GM20431 (cell line): ENCODE results near the gene MBTPS1.

Experiments used
- in situ Hi-C: fragments of 300-500 bp; cut with MseI, MboI; formaldehyde crosslinking; loops from one replicate; pipeline ENCODE4 v1.15.0; 2020; ENCODE audit warnings: low sequenced_read_pairs; ENCODE audit not compliant: unreplicated experiment

The MBTPS1 gene

DNA sequence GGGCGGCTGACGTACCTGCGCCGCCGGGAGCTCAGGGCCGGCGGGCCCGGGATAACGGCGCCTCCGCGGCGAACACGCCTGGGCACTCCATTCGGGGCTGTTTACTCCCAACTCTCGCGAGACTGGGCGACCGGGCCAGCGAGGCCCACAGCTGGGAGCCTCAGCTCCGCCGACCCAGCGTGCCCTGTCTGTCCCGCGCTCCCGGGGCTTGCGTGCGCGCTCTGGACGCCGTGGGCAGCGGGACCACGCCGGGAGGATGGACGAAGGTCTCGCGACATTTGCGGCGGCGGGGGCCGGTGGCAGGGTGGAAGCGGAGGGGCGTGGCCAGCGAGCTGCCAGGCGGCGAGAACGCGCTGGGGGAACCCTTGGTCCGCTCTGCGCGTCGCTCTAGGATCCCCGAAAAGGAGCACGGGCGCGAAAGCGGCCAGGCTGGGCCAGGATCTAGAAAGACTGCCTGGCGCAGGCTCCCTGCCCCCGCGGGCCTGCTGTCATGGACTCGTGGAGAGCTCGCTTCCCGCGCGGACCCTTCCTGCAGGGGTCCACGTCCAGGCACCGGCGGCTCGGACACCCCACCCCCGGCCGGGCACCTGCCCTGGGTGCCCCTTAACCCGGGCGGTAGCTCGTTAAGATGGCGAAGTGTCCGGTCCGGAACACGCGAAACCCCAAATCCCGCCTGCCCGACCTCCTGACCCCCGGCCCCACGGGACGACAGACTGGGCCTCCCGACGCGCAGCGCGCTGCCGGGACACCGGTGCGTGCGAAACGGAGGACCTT, at the start of gene MBTPS1:
Gene MBTPS1 (minus strand): TSS at position 223 of the 774 bp plus-strand sequence. CDS start 15,159 bp downstream, outside the sequence.
- in situ Hi-C loops: no loop called here

DNA sequence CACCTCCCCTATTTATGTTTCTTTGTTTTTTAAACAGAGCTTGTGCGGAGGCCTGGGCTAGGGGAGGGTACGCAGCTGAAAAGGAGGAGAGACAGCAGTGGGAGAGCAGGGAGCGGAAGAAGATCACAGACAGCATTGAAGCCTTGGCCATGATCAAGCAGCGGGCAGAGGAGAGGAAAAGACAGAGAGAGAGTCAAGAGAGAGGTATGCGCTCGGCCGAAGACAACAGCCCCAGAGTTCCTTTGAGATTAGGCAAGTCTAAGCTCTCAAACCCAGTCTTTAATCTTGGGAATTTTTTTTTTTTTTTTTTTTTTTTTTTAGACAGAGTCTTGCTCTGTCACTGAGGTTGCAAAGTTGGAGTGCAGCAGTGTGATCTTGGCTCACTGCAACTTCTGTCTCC, 49.0 kb upstream of the MBTPS1 start:
- in situ Hi-C loops: no loop called here

DNA sequence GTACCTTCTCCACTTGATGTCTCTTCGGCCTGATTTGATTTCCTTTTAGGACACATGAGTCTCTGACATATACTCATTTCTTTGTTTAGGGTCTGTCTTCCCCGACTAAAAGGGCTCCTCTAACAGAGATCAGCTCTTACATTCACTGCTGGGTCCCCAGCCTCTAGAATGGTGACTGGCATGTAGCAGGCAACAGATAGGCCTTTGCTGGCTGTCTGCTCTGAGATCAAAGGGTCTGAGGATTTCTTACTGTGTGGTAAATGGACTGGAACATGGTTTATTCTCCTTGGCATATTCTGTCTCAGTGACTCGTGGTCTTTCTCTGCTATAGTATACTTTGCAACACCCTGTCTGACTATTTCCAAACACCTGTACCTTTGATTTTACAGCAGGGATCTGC, 45.1 kb upstream of the MBTPS1 start:
- in situ Hi-C loops: no loop called here

DNA sequence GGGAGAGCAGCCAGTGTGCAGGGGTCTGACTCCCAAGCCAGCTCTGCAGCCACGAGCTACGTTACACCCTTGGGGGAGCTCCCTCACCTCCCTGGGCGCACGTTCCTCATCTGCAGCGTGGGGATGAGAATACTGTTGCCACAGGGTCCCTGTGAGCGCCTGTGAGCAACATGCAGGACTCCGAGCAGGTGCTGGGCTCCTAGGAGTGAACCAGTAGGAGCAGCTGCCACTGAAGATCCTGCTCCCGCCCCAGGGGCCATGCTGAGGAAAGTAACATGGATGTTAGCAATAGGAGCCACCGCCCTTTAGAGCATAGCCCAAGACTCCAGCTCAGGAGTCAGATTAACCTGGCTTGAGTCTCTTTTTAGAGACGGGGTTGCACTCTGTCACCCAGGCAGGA, 44.3 kb upstream of the MBTPS1 start:
- in situ Hi-C loops: no loop called here

DNA sequence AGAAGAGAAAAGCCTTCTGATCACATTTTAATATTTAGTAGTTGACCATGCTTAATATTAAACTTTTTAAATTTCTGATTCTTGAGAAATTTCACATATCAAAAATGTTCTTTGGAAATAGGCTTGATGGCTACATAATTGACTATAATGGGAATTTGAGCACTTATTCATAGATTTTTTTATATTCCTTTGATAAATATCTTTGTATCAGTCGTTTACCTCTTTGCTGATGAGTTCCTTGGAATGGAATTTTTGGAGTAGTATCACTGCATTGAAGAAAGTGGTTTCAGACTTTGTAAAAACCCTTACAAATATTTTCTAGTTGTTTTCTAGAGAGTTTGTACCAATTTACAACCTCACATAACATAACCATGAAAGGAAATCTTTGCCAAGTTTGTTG, 43.1 kb upstream of the MBTPS1 start:
- in situ Hi-C loops: no loop called here

DNA sequence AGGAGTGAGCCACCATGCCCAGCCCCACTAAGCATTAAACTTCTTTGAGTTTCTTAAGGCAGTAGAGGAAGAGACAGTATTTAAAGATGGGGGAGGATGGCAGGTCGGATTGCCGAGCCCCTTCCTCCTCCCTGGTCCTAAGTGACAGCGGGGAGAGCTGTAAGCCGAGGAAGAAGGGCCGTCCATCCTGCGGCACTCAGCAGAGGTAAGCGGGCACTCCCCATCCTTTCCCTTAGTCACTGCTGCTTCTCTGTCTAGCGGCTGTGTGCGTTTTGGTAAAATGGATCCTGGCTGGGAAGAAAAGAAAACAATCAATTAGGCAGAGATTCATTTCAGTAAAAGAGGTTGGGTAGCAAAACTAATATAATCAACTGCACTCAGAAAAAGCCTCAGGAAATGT, 42.3 kb upstream of the MBTPS1 start:
- in situ Hi-C loops: no loop called here

DNA sequence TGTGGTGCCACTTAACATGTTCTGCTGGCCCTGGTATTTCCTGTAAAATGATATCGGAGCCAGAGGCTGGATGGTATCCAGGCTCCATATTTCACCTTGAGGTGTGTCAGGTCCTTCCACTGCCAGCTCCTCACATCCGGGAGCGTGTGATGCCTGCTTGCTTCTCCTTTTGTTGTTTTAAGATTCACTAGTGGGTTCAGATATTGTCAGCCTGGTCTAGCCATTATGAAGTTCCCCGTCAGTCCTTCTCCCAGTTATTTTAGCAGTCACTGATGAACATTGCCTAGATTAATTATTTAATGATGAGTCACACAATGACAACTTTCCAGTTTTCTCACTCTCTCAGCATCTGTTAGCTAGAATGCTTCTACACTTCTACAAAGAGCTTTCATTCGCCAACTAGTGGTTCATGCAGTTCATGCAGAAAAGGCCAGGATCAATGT, 39.6 kb upstream of the MBTPS1 start:
- in situ Hi-C loops: no loop called here

DNA sequence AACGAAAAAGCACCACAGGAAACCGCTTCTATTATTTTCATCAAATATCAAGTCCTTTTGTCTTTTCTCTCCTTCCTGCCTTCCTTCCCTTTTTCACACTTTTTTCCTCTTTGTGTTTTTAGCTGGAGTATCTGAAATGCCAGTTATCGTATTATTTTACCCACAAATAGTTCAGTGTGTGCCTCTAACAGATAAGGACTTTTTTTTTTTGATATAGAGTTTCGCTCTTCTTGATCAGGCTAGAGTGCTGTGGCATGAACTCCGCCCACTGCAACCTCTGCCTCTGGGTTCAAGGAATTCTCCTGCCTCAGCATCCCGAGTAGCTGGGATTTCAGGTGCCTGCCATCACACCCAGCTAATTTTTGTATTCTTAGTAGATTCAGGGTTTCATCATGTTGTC, 39.0 kb upstream of the MBTPS1 start:
- in situ Hi-C loops: no loop called here

DNA sequence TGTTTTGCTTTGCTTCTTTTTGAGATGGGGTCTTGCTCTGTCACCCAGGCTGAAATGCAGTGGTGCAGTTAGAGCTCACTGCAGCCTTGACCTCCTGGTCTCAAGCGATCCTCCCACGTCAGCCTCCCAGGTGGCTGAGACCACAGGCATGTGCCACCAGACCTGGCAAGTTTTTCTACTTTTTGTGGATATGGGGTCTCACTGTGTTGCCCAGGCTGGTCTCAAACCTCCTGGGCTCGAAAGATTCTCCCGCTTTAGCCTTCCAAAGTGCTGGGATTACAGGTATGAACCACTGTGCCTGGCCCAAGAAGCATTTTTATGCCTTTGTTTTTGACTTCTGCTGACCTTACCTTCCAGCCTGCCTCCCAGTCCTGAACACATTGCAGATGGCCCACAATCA, 38.5 kb upstream of the MBTPS1 start:
- in situ Hi-C loops: no loop called here

DNA sequence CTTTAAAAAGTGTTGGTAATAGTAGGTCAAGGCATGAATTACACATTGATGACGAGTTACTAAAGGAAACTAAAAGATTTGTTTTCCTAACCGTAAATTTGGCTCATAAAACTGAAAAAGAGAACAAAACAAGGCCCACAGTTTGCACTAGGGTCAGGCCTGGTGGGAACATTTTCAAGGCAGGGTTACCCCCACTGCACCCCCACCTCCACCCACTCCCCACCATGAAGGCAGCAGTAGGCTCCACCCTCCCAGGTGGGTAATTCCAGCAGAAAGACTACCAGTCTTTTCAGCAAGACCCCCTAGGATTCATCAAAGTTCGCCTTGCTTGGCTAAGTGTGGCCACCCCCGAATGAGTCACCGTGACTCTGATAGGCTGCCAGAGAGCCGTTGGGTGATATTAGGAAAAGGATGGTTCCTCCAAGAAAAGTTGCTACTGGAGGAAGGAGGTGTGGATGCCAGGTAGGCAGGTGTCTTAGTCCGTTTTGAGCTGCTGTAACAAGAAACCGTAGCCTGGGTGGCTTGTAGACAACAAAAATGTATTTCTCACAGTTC, 37.0 kb upstream of the MBTPS1 start:
- in situ Hi-C loops: no loop called here

DNA sequence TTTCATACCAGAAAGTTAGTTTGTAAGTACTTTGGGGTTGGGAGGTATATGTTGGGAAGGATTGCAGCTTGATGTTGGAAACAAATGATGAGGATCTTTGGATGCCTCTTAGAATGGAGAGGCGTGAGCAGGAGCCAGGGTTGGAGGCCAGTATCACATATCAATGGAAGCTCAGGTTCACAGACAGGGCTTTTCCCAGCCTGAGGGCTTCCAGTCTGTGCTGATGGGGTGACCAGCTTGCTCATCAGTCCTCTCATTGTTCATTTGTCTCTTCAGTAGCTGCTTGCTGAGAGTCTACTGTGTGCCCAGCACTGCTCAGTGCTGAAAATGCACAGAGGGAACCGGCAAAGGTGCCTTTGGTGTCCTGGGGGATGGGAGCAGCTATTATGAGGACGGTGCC, 34.2 kb upstream of the MBTPS1 start:
- in situ Hi-C loops: no loop called here

DNA sequence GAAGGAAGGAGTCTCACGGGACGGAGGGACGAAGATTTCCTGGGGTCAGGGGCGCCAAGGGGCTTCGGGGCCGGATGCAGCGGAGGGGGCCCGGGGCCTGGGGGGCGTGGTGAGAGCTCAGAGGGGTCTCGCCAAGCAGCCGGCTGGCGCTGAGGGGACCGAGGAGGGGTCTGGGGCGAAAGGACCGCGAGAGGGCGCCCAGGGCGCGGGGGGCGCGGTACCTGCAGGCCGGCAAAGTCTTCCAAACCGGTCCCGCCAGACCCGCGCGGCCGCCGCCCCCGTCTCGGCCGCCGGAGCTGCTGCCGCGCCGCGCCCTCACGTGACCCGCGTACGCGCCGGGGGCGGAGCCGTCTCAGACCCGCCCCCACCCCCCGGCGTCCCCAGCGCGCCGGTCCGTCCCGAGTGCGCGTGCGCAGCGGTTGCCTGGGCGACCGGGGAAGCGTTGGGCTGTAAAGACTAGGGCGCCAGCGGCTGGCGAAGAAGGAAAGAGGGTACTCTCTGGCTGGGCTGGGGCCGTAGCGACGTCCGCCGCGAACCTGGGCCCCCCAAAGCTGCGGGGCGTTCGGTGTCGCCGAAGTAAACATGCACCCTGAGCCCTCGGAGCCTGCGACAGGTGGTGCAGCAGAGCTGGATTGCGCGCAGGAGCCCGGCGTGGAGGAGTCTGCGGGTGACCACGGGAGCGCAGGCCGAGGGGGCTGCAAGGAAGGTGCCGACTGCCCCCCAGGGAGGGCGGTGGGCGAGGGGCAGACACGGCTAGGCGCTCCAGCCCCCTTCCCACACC, 28.3 kb upstream of the MBTPS1 start, which contains the start of the genes DNAAF1 and HSDL1:
Gene DNAAF1 (plus strand): TSS at position 450 of the 781 bp plus-strand sequence. CDS start 133 bp downstream, at position 583.
Gene HSDL1 (minus strand): TSS at position 319 of the 781 bp plus-strand sequence. CDS start 13,856 bp downstream, outside the sequence.
- in situ Hi-C loops: no loop called here

DNA sequence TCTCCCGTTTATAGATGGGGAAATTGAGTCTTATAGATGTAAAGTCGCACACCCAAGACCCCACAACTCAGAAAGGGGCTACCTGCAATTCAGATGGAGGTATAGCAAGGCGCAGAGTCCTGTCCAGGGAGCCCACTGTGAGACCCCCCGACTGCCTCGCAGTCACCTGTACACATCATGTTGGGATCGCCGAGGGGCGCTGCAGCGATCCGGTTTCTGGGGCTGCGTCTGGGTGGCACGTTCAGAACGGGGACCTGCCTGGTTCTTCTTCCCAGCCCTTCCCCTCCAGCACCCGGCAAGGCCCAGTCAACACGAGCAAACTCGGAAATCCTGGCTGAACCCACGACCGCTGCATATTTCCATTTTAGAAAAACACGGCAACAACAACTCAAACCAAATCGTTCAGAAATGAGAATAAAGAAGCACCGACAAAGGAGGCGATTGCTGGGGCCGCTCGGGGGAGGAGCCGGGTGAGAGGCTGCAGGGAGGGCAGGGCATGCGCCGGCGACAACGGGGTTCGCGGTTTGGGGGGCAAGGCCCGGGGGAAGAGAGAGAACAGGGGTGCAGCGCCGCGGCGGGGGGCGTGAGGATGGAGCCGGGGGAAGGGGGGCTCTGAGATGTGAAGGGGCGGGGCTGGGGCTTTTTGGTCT, 27.6 kb upstream of the MBTPS1 start:
- in situ Hi-C loops: no loop called here

DNA sequence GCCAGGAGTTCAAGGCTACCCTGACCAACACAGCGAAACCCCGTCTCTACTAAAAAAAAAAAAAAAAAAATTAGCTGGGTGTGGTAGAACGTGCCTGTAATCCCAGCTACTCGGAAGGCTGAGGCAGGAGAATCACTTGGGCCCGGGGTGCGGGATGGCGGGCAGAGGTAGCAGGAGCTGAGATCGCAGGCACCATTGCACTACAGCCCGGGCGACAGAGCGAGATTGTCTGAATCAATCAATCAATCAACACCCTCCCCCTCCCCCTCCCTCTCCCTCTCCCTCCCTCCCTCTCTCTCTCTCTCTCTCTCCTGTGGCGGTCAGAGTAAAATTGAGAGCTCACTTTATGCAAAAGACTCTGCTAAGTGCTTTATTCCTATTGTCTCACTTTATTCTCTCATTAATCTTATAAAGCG, 27.1 kb upstream of the MBTPS1 start:
- in situ Hi-C loops: no loop called here

DNA sequence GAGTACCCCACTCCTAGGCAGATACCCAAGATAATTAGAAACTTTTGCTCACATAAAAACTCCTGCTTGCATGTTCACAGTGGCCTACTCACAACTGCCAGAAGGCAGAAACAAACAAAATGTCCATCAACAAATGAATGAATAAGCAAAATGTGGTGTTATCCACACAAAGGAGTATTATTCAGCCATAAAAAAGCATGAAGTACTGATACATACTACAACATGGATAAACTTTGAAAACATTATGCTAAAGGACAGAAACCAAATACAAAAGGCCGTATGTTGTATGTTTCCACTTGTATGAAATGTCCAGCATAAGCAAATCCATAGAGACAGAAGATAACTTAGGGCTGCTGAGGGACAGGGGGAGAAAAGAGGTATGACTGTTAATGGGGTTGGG, 26.3 kb upstream of the MBTPS1 start:
- in situ Hi-C loops: no loop called here

DNA sequence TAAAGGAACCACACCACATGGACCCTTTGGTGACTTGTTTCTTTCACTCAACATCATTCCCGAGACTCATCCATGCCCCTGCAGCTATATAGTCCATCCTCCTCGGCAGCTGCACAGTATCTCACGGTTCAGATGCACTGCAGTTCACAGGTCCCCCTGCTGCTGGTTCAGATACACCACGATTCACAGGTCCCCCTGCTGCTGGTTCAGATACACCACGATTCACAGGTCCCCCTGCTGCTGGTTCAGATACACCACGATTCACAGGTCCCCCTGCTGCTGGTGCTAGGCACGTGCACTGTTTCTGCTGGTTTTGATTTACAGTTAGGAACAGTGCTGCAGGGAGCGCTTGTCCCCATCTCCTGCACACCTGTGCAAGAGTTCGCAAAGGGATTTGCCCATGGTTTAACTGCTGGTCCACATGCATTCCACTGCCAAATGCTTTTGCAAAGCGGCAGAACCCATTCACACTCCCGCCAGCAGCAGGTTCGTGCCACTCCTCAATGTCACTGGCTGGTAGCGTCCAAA, 24.5 kb upstream of the MBTPS1 start:
- in situ Hi-C loops: no loop called here

DNA sequence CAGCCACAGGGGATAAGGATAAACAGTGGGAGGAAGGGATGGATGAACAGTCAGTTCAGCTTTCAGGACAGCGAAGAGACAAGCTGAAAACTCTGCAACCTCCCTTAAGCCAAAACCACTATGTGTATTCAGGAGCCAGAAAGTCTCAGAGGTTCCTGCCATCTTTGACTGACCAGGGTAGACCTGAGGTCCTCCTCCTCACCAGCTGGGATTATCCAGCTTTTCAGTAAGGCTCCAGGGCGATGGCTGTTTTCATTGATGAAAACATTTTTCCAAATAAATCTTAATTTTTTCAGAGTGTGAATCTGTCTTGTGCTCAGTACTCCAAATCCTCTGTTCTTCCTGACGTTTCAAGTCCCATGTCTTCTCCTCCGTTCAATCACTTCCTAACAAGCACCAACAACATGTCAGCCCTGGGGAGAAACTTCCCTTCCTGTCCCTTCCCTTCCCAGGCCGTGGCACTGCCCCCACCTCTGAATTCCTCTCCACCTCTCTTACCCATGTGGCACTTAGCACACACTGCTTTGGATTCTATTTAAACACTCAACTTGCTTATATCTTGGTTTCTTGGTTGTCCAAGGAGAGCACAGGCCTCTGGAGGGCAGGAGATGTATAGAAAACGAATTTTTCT, 23.0 kb upstream of the MBTPS1 start:
- in situ Hi-C loops: no loop called here

DNA sequence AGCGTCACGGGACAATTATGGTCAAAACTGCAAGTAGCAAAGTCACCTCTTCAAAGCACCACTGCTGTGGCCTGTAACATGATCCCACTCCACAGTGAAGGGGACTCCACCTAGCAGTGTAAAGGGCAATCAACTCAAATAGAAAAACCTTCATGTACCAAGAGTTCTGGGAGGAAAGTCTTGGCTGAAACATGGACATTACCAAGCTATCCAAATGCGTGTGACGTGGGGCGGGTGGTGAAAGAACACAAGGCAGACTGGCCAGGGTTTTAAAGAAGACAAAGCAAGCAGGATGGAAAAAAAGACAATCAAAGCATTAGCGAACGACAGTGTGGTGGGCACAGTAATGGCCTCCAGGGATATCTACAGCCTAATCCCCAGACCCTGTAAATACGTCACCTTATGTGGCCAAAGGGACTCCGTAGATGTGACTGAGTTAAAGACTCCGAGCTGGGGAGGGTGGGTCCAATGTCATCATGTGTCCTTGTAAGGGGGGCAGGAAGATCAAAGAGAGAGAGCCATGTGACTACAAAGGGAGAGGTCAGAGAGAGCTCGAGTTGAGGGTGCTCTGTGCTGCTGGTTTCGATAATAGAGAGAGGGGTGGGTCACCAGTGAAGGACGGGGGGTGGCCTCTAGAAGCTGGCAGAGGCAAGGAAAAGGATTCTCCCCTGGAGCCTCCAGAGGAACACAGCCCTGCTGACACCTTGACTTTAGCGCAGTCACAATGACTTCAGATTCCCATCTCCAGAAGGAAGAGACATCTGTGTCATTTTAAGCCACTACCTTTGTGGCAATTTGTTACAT, 22.3 kb upstream of the MBTPS1 start:
- in situ Hi-C loops: no loop called here

DNA sequence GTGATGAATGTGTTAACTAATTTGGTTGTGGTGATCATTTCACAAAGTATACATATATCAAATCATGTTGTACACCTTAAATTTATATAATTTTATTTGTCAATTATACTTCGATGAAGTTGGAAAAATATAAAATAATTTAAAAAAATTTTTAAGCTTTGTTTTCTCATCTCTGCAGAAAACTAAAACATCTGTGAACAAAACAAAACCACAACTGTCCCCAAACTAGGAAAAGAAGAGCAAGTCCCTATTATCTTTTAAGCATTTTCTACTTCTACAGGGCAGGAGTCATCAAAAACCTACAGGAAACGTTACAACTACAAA, 21.7 kb upstream of the MBTPS1 start:
- in situ Hi-C loops: no loop called here
